GM19467 (cell line): ENCODE results near the gene LRTM2.

Experiments
- ATAC-seq: cut with Tn5 transposase; IDR thresholded peaks from one replicate; pipeline ENCODE4 v1.9.1; 2021; ENCODE audit warnings: mild to moderate bottlenecking, moderate library complexity; ENCODE audit not compliant: unreplicated experiment

The LRTM2 gene

GRCh38 chr12:1797991-1798640, 22.2 kb upstream of the LRTM2 start:
- ATAC-seq = no peak

- no peak for ATAC-seq
Observed at GRCh38 chr12:1798641-1799020, 21.7 kb upstream of the LRTM2 start.

- ATAC-seq = no peak
Observed at GRCh38 chr12:1799051-1799881, 21.1 kb upstream of the LRTM2 start.

- no peak for ATAC-seq
Observed at GRCh38 chr12:1799882-1800400, 20.4 kb upstream of the LRTM2 start.

GRCh38 chr12:1800401-1801302, 19.7 kb upstream of the LRTM2 start:
- no peak for ATAC-seq

- no peak for ATAC-seq
Observed at GRCh38 chr12:1801303-1801975, 18.9 kb upstream of the LRTM2 start.

GRCh38 chr12:1803736-1804135, 16.6 kb upstream of the LRTM2 start:
- no peak for ATAC-seq

GRCh38 chr12:1804545-1805332, 15.6 kb upstream of the LRTM2 start:
- peak; percentile 74 for ATAC-seq

GRCh38 chr12:1805441-1806081, 14.8 kb upstream of the LRTM2 start:
- ATAC-seq = no peak

- ATAC-seq = no peak
Observed at GRCh38 chr12:1806301-1807086, 13.9 kb upstream of the LRTM2 start.

- no peak for ATAC-seq
Observed at GRCh38 chr12:1807087-1807860, 13.1 kb upstream of the LRTM2 start.

GRCh38 chr12:1808036-1808797, 12.1 kb upstream of the LRTM2 start:
- ATAC-seq = no peak

- no peak for ATAC-seq
Observed at GRCh38 chr12:1808798-1809480, 11.4 kb upstream of the LRTM2 start.

GRCh38 chr12:1809591-1810190, 10.7 kb upstream of the LRTM2 start:
- ATAC-seq = no peak

GRCh38 chr12:1810201-1810930, 10.0 kb upstream of the LRTM2 start:
- ATAC-seq = no peak

GRCh38 chr12:1810931-1811280, 9.5 kb upstream of the LRTM2 start:
- ATAC-seq = no peak
